Neural cell (in vitro differentiated cells): ENCODE measurements around the gene TRIM10.

Experiments
- EP300 ChIP-seq: fragments of 450-650 bp; conservative IDR thresholded peaks from 2 replicates; pipeline ENCODE4 v1.6.1; 2014; ENCODE audit warnings: antibody characterized with exemption, mild to moderate bottlenecking, moderate library complexity; ENCODE audit not compliant: poor library complexity, severe bottlenecking
- EZH2 ChIP-seq: fragments of 200-600, 300-800 bp; shearing (Covaris generic), sonication (generic); IDR thresholded peaks from 2 replicates; pipeline ENCODE4 v1.6.1; 2014; ENCODE audit warnings: antibody characterized with exemption, low read length, borderline replicate concordance, mild to moderate bottlenecking; ENCODE audit not compliant: insufficient read depth, poor library complexity, severe bottlenecking
- MXI1 ChIP-seq: fragments of 450-650 bp; conservative IDR thresholded peaks from 2 replicates; pipeline ENCODE4 v1.6.1; 2014; ENCODE audit warnings: antibody characterized with exemption, mild to moderate bottlenecking; ENCODE audit not compliant: poor library complexity, severe bottlenecking
- SMC3 ChIP-seq: fragments of 450-650 bp; conservative IDR thresholded peaks from 2 replicates; pipeline ENCODE4 v1.6.1; 2014; ENCODE audit warnings: antibody characterized with exemption, mild to moderate bottlenecking, moderate library complexity; ENCODE audit not compliant: poor library complexity
- TF ChIP-seq, protein P1 (sequence below): fragments of 450-650 bp; IDR thresholded peaks from 2 replicates; pipeline ENCODE4 v1.5.1; 2014; ENCODE audit warnings: antibody characterized with exemption, mild to moderate bottlenecking, moderate library complexity; ENCODE audit not compliant: poor library complexity, severe bottlenecking
- TF ChIP-seq, protein P2 (sequence below): IDR thresholded peaks from 2 replicates; pipeline ENCODE4 v1.6.1; 2012; ENCODE audit warnings: borderline replicate concordance

DNA sequence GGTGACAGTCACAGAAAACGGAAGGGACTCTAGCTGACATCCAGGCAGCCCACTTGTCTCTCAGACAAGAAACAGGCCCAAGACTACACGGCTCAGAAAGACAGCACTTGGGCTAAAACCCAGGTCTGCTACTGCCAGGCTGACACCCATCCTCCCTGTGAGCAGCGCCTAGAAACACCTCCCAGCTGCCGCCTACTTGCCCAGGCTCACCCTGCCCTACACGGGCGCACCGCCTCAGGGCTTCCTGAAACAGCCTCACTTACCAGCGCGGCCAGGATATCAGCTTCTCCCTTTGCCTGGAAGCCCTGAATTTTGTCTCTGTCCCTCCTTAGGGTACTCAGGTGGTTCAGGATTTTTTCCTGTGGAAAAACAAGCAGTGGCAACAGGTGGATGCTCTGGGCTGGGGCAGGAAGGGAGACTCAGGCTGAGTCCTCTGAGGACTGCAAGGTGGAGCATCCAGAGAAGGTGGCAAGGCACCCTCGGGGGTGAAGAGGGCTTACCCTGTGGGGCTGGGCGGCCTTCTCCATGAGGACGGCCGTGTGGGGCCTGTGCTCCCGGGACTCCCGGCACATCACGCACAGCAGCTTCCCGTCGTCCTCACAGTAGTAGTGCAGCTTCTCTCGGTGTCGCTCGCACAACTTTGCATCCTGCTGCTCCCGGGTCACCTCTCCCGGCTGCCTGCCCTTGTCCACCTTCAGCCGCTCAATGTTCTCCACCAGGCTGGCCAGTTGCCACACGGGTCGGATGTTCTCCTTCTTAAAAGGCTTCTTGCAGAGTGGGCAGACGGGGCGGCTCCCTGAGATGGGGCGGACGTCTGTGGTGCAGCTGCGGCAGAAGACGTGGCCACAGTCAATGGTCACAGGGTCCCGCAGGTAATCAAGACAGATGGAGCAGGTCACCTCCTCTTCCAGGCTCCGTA, 37.4 kb upstream of the TRIM10 start:
- TF ChIP-seq, protein P1, sequence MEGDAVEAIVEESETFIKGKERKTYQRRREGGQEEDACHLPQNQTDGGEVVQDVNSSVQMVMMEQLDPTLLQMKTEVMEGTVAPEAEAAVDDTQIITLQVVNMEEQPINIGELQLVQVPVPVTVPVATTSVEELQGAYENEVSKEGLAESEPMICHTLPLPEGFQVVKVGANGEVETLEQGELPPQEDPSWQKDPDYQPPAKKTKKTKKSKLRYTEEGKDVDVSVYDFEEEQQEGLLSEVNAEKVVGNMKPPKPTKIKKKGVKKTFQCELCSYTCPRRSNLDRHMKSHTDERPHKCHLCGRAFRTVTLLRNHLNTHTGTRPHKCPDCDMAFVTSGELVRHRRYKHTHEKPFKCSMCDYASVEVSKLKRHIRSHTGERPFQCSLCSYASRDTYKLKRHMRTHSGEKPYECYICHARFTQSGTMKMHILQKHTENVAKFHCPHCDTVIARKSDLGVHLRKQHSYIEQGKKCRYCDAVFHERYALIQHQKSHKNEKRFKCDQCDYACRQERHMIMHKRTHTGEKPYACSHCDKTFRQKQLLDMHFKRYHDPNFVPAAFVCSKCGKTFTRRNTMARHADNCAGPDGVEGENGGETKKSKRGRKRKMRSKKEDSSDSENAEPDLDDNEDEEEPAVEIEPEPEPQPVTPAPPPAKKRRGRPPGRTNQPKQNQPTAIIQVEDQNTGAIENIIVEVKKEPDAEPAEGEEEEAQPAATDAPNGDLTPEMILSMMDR: no peak
- TF ChIP-seq MXI1 (no peak), EZH2 (no peak), EP300 (no peak), SMC3 (no peak)
- TF ChIP-seq, protein P2, sequence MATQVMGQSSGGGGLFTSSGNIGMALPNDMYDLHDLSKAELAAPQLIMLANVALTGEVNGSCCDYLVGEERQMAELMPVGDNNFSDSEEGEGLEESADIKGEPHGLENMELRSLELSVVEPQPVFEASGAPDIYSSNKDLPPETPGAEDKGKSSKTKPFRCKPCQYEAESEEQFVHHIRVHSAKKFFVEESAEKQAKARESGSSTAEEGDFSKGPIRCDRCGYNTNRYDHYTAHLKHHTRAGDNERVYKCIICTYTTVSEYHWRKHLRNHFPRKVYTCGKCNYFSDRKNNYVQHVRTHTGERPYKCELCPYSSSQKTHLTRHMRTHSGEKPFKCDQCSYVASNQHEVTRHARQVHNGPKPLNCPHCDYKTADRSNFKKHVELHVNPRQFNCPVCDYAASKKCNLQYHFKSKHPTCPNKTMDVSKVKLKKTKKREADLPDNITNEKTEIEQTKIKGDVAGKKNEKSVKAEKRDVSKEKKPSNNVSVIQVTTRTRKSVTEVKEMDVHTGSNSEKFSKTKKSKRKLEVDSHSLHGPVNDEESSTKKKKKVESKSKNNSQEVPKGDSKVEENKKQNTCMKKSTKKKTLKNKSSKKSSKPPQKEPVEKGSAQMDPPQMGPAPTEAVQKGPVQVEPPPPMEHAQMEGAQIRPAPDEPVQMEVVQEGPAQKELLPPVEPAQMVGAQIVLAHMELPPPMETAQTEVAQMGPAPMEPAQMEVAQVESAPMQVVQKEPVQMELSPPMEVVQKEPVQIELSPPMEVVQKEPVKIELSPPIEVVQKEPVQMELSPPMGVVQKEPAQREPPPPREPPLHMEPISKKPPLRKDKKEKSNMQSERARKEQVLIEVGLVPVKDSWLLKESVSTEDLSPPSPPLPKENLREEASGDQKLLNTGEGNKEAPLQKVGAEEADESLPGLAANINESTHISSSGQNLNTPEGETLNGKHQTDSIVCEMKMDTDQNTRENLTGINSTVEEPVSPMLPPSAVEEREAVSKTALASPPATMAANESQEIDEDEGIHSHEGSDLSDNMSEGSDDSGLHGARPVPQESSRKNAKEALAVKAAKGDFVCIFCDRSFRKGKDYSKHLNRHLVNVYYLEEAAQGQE: no peak
